ENCODE data around the gene RHOD. TPM values are rescaled to one million over a fixed set of nuclear protein-coding genes. Genes with fewer than 3 reads are reported as not detected.

Gene RHOD
- polyA plus RNA-seq, 1 of the 3 experiments (the other 2 are of a cell fraction): not detected

DNA sequence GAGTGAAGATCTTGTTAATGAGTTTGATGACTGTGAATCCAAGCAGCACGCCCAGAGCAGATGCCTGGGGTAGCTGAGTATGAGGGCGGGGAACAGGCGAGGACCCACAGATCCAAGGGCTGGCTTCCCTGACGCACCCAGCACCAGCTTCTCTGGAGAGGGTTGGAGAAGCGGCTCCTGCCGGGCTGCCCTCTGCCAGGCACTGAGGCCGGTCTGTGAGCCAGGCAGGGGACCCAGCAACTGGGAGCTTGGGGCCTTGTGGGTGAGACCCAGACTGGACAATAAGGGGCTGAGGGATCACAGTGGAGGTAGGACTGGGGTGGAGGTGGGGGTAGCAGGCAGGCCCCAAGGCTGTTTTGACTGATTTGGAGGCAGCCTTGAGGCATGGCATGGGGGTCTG lies 42.3 kb upstream of the RHOD start:
- no peak overlapping the region for H3K9ac ChIP-seq
- H3K36me3 ChIP-seq (replicated peaks in 1 of 2; ENCODE audit: control insufficient read depth in 1 of 2, insufficient read depth in 2 of 2, low read length in 1 of 2): no peaks in the 10 kb centered on the region
- no peak overlapping the region for H3K27ac ChIP-seq (ENCODE audit: low read depth in 2 of 2, low read length in 1 of 2)
- 94% methylated on average over 3 of the region's 7 CpGs for WGBS (ENCODE audit: low lambda C conversion rate)
- ChIA-PET CTCF (interaction anchor here (1.1 to 1.5 kb wide), 3 partner anchors 15 to 131 kb away, joined by 3 to 4 read pairs (median 3); no protein-coding TSS in a partner anchor), POLR2A (no interaction called here)
- DNase-seq: no peak
- TF ChIP-seq ELF1 (IDR thresholded peaks at IDR 0.05): no peak
- H3K9me3 ChIP-seq: no peaks in the 10 kb centered on the region
- H3K79me2 ChIP-seq (ENCODE audit: insufficient read depth): no peaks in the 10 kb centered on the region
- no peak overlapping the region for H3K4me2 ChIP-seq
- no peak overlapping the region for H3K4me3 ChIP-seq (ENCODE audit: low read depth in 2 of 2, low read length in 1 of 2)
- no peaks in the 10 kb centered on the region for H3K27me3 ChIP-seq (ENCODE audit: insufficient read depth)
- H4K20me1 ChIP-seq (ENCODE audit: insufficient read depth): no peaks in the 10 kb centered on the region
- no peaks in the 10 kb centered on the region for H3K9me2 ChIP-seq
- H2AFZ ChIP-seq (ENCODE audit: low read depth): no peak overlapping the region
- peaks cover 0 to 3% of the 10 kb centered on the region in 2 experiments; a peak in 1 of 4 replicates for H3K4me1 ChIP-seq (ENCODE audit: control insufficient read depth in 1 of 2, insufficient read depth in 2 of 2, low read depth in 1 of 2, low read length in 1 of 2)
- no peaks in the 10 kb centered on the region for H3F3A ChIP-seq (replicated peaks; ENCODE audit: insufficient read depth)

GRCh38 chr11:67015048-67015447 lies 41.6 kb upstream of the RHOD start:
- Histone ChIP-seq H3K9ac (no peak overlapping the region), H3K27me3 (ENCODE audit: insufficient read depth) (no peaks in the 10 kb centered on the region), H3K36me3 (replicated peaks in 1 of 2; ENCODE audit: control insufficient read depth in 1 of 2, insufficient read depth in 2 of 2, low read length in 1 of 2) (no peaks in the 10 kb centered on the region), H3K4me3 (ENCODE audit: low read depth in 2 of 2, low read length in 1 of 2) (no peak overlapping the region), H3K4me2 (no peak overlapping the region), H3F3A (replicated peaks; ENCODE audit: insufficient read depth) (no peaks in the 10 kb centered on the region), H3K4me1 (ENCODE audit: control insufficient read depth in 1 of 2, insufficient read depth in 2 of 2, low read depth in 1 of 2, low read length in 1 of 2) (peaks cover 0 to 3% of the 10 kb centered on the region in 2 experiments; a peak in 1 of 4 replicates), H3K9me2 (no peaks in the 10 kb centered on the region), H4K20me1 (ENCODE audit: insufficient read depth) (no peaks in the 10 kb centered on the region), H3K79me2 (ENCODE audit: insufficient read depth) (no peaks in the 10 kb centered on the region), H3K9me3 (no peaks in the 10 kb centered on the region), H3K27ac (ENCODE audit: low read depth in 2 of 2, low read length in 1 of 2) (no peak overlapping the region), H2AFZ (ENCODE audit: low read depth) (no peak overlapping the region)
- DNase-seq: no peak
- CTCF ChIA-PET: interaction anchor here (1.1 to 1.5 kb wide), 2 partner anchors 15 to 40 kb away, joined by 3 to 4 read pairs; partner anchors contain the start of gene C11orf86
- 91% methylated on average over 8 of the region's 8 CpGs for WGBS (ENCODE audit: low lambda C conversion rate)
- TF ChIP-seq, protein P1, sequence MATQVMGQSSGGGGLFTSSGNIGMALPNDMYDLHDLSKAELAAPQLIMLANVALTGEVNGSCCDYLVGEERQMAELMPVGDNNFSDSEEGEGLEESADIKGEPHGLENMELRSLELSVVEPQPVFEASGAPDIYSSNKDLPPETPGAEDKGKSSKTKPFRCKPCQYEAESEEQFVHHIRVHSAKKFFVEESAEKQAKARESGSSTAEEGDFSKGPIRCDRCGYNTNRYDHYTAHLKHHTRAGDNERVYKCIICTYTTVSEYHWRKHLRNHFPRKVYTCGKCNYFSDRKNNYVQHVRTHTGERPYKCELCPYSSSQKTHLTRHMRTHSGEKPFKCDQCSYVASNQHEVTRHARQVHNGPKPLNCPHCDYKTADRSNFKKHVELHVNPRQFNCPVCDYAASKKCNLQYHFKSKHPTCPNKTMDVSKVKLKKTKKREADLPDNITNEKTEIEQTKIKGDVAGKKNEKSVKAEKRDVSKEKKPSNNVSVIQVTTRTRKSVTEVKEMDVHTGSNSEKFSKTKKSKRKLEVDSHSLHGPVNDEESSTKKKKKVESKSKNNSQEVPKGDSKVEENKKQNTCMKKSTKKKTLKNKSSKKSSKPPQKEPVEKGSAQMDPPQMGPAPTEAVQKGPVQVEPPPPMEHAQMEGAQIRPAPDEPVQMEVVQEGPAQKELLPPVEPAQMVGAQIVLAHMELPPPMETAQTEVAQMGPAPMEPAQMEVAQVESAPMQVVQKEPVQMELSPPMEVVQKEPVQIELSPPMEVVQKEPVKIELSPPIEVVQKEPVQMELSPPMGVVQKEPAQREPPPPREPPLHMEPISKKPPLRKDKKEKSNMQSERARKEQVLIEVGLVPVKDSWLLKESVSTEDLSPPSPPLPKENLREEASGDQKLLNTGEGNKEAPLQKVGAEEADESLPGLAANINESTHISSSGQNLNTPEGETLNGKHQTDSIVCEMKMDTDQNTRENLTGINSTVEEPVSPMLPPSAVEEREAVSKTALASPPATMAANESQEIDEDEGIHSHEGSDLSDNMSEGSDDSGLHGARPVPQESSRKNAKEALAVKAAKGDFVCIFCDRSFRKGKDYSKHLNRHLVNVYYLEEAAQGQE (IDR thresholded peaks at IDR 0.05; ENCODE audit: low read depth, low read length): no peak
- TF ChIP-seq IRF3 (IDR thresholded peaks at IDR 0.05; ENCODE audit: low read depth, low read length) (no peak), RCOR1 (IDR thresholded peaks at IDR 0.05; ENCODE audit: low read length) (no peak), FOXJ3 (CRISPR knock-in tag; IDR thresholded peaks at IDR 0.05) (no peak), USF1 (IDR thresholded peaks at IDR 0.05; ENCODE audit: borderline replicate concordance, low read depth) (no peak), RXRA (IDR thresholded peaks at IDR 0.05; ENCODE audit: borderline replicate concordance, low read depth) (no peak), NFIC (IDR thresholded peaks at IDR 0.05; ENCODE audit: borderline replicate concordance) (no peak), MEF2A (IDR thresholded peaks at IDR 0.05; ENCODE audit: borderline replicate concordance, low read depth) (no peak), RFX5 (IDR thresholded peaks at IDR 0.05; ENCODE audit: low read length) (no peak), RAD21 (IDR thresholded peaks at IDR 0.05; ENCODE audit: low read length) (no peak), TCF12 (IDR thresholded peaks at IDR 0.05) (no peak), SMC3 (IDR thresholded peaks at IDR 0.05; ENCODE audit: low read depth, low read length) (no peak), GATA2 (CRISPR knock-in tag; IDR thresholded peaks at IDR 0.05) (no peak), ZBTB33 (IDR thresholded peaks at IDR 0.05; ENCODE audit: borderline replicate concordance, low read depth) (no peak), POLR2AphosphoS5 (IDR thresholded peaks at IDR 0.05; ENCODE audit: low read depth, low read length) (no peak), CHD2 (IDR thresholded peaks at IDR 0.05; ENCODE audit: low read length, partially characterized antibody) (no peak)
- TF ChIP-seq, protein P2, sequence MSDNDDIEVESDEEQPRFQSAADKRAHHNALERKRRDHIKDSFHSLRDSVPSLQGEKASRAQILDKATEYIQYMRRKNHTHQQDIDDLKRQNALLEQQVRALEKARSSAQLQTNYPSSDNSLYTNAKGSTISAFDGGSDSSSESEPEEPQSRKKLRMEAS (IDR thresholded peaks at IDR 0.05; ENCODE audit: low read depth): no peak
- POLR2A ChIA-PET: no interaction called here

Data from SK-N-SH (cell line).